GM20431 (cell line): ENCODE data around the gene ZNF507.

ENCODE experiments used
- in situ Hi-C: fragments of 300-500 bp; cut with MseI, MboI; formaldehyde crosslinking; loops from one replicate; pipeline ENCODE4 v1.15.0; 2020; ENCODE audit warnings: low sequenced_read_pairs; ENCODE audit not compliant: unreplicated experiment

The ZNF507 gene

GRCh38 chr19:32345261-32346207 lies at the start of gene ZNF507:
ZNF507 (plus strand) TSS chr19:32345610; CDS start chr19:32352831, 7,221 bp downstream.
- in situ Hi-C loops = loop anchor here (25.0 kb wide), 1 partner anchor 217 kb away; no protein-coding TSS in a partner anchor

- in situ Hi-C loops = no loop called here
These were observed 48.7 kb upstream of the ZNF507 start for GRCh38 chr19:32296694-32297093.

GRCh38 chr19:32302778-32303177 lies 42.6 kb upstream of the ZNF507 start:
- in situ Hi-C loops = no loop called here

- in situ Hi-C loops = no loop called here
These were observed 42.2 kb upstream of the ZNF507 start for GRCh38 chr19:32303193-32303592.

- in situ Hi-C loops = no loop called here
These were observed 37.8 kb upstream of the ZNF507 start for GRCh38 chr19:32307591-32307990.

GRCh38 chr19:32308431-32309077 lies 36.9 kb upstream of the ZNF507 start:
- in situ Hi-C loops = no loop called here

- in situ Hi-C loops = no loop called here
These were observed 35.6 kb upstream of the ZNF507 start for GRCh38 chr19:32309711-32310390.

- in situ Hi-C loops = no loop called here
These were observed 34.0 kb upstream of the ZNF507 start for GRCh38 chr19:32311371-32311770.

- in situ Hi-C loops = no loop called here
These were observed 31.7 kb upstream of the ZNF507 start for GRCh38 chr19:32313569-32314265.

- in situ Hi-C loops = no loop called here
These were observed 29.4 kb upstream of the ZNF507 start for GRCh38 chr19:32316034-32316433.

GRCh38 chr19:32317086-32317485 lies 28.3 kb upstream of the ZNF507 start:
- in situ Hi-C loops = no loop called here

- in situ Hi-C loops = no loop called here
These were observed 26.4 kb upstream of the ZNF507 start for GRCh38 chr19:32318884-32319520.

- in situ Hi-C loops = no loop called here
These were observed 22.9 kb upstream of the ZNF507 start for GRCh38 chr19:32322541-32322940.

- in situ Hi-C loops = loop anchor here (25.0 kb wide), 1 partner anchor 238 kb away; no protein-coding TSS in a partner anchor
These were observed 20.7 kb upstream of the ZNF507 start for GRCh38 chr19:32324631-32325285.

GRCh38 chr19:32330213-32330857 lies 15.1 kb upstream of the ZNF507 start:
- in situ Hi-C loops = loop anchor here (25.0 kb wide), 1 partner anchor 232 kb away; no protein-coding TSS in a partner anchor

- in situ Hi-C loops = loop anchor here (25.0 kb wide), 1 partner anchor 229 kb away; no protein-coding TSS in a partner anchor
These were observed 12.2 kb upstream of the ZNF507 start for GRCh38 chr19:32333227-32333626.

GRCh38 chr19:32336259-32337083 lies 8.9 kb upstream of the ZNF507 start:
- in situ Hi-C loops = loop anchor here (25.0 kb wide), 1 partner anchor 226 kb away; no protein-coding TSS in a partner anchor
